NCI-H128 (cell line): ENCODE results near the gene ZGLP1.
"Not testable (repeated sequence)": the region's sequence is repeated elsewhere in the genome, so short reads cannot be mapped to it uniquely, and the experiment has no call there.

Experiments used
- DNase-seq: peaks from one replicate; lab custom pipeline; 2025; ENCODE audit not compliant: unreplicated experiment; lab: John Stamatoyannopoulos, UW

The ZGLP1 gene

GRCh38 chr19:10295305-10295846 is 14.2 kb downstream of the ZGLP1 start:
- no peak for DNase-seq

GRCh38 chr19:10294368-10294697 is 15.3 kb downstream of the ZGLP1 start:
- DNase-seq = no peak

GRCh38 chr19:10293637-10294367 is 15.8 kb downstream of the ZGLP1 start:
- DNase-seq = no peak

GRCh38 chr19:10292789-10293636 is 16.6 kb downstream of the ZGLP1 start:
- DNase-seq = no peak

- DNase-seq = no peak
Observed at GRCh38 chr19:10292206-10292788, 17.3 kb downstream of the ZGLP1 start.

- no peak for DNase-seq
Observed at GRCh38 chr19:10291554-10292205, 17.9 kb downstream of the ZGLP1 start.

GRCh38 chr19:10290876-10291553 is 18.6 kb downstream of the ZGLP1 start:
- DNase-seq = no peak

GRCh38 chr19:10290357-10290875 is 19.2 kb downstream of the ZGLP1 start:
- DNase-seq = no peak

GRCh38 chr19:10289836-10290356 is 19.7 kb downstream of the ZGLP1 start, which contains the start of gene ICAM5:
Gene ICAM5 (plus strand): TSS chr19:10289952. CDS start chr19:10290044, 92 bp downstream.
- DNase-seq = no peak

GRCh38 chr19:10289167-10289835 is 20.3 kb downstream of the ZGLP1 start:
- DNase-seq = no peak

- DNase-seq = no peak
Observed at GRCh38 chr19:10288662-10289166, 20.9 kb downstream of the ZGLP1 start.

GRCh38 chr19:10286803-10287737 is 22.5 kb downstream of the ZGLP1 start, which contains the start of gene ICAM4:
Gene ICAM4 (plus strand): TSS chr19:10286955. CDS start chr19:10287013, 58 bp downstream.
- DNase-seq = no peak

- no peak for DNase-seq
Observed at GRCh38 chr19:10285393-10285792, 24.2 kb downstream of the ZGLP1 start.

- no peak for DNase-seq
Observed at GRCh38 chr19:10284960-10285278, 24.7 kb downstream of the ZGLP1 start.

- DNase-seq = no peak
Observed at GRCh38 chr19:10284065-10284959, 25.3 kb downstream of the ZGLP1 start.

- no peak for DNase-seq
Observed at GRCh38 chr19:10283301-10284064, 26.1 kb downstream of the ZGLP1 start.

- not testable (repeated sequence) for DNase-seq
Observed at GRCh38 chr19:10282043-10282442, 27.6 kb downstream of the ZGLP1 start.
